ENCODE results near the gene PHYHD1.

Gene PHYHD1

DNA sequence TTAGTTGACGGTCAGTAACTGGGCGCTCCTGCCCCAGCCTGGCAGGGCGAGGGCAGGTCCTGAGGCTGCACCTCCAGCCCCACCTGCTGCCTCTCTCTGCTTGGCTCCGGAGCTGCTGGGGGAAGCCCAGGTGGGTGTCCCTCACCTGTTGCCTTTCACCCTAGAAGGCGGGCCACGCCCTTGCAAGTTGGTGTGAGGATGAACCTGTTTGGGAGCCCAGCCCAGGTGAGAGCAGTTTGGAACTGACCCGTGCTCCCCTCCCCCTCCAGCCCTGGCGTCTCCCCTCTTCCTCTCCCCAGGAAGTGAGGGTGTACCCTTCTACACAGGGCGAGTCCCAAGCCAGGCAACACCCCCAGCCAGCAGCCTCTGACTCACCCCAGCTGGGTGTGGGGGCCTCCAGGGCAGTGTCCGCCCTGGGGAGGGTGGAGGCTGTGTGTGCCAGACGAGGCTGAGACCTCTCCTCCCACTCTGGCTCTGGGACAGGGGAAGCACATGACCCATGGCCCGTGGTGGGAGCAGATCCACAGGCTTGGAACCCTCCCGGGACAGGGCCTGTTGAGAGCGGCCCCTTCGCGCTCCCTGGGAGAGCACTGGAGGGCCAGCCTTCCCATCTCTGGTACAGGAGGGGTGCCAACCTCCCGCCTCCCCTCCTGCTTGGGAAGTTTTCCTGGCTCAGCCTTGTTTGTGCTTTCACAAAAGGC lies 28.4 kb upstream of the PHYHD1 start:
- Mint-ChIP-seq H3K4me3 (peak overlapping the region in 1 of 2 donors; percentile 31), H3K9me3 (no peaks in the 10 kb centered on the region), H3K36me3 (ENCODE audit: insufficient read depth) (peaks cover 48% of the 10 kb centered on the region), H3K27ac (peak overlapping the region; percentile 78 to 81), H3K4me1 (ENCODE audit: low read depth in 2 of 2) (peaks cover 42 to 53% of the 10 kb centered on the region in 2 donors), H3K27me3 (no peaks in the 10 kb centered on the region)
- DNase-seq (peak in 1 of 3 experiments; percentile 30), ATAC-seq (replicated peaks) (peak; percentile 70)

DNA sequence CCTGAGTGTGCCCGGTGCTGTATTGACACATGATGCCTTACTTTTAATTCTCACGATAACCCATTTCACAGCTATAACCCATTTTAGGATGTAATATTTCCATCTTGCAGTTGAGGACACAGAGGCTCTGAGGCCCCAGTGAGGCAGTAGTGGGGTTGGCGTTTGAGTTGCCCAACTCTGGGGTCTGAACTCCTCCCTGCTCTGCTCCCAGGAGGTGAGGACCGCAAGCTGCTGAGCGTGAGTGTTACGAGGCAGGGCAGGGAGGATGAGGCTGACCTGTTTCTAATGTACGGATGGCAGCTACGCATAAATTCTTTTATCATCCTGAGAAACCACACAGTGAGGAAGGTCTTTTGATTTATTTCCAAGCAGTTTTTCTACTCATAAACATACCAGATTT lies 27.4 kb upstream of the PHYHD1 start:
- Mint-ChIP-seq H3K4me1 (ENCODE audit: low read depth in 2 of 2) (peaks cover 41 to 51% of the 10 kb centered on the region in 2 donors), H3K4me3 (peak overlapping the region in 1 of 2 donors; percentile 25), H3K27ac (peak overlapping the region; percentile 66 to 81), H3K27me3 (no peaks in the 10 kb centered on the region), H3K9me3 (no peaks in the 10 kb centered on the region), H3K36me3 (ENCODE audit: insufficient read depth) (peaks cover 46% of the 10 kb centered on the region)
- ATAC-seq (replicated peaks), result no peak
- no peak for DNase-seq

DNA sequence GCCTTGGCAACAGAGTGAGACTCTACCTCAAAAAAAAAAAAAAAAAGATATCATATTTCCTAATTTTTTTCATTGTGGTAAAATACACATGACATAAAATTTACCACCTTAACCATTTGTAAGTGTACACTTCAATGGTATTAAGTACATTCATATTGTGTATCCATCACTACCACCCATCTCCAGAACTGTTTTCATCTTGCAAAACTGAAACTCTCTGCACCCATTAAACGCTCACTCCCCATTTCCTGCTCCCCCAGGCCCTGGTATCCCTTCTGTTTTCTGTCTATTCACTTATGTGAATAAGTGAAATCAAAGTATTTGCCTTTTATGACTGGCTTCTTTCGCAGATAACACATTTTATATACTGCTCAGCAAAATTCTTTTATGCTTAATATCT lies 26.0 kb upstream of the PHYHD1 start:
- peaks cover 46 to 55% of the 10 kb centered on the region in 2 donors for H3K4me1 Mint-ChIP-seq (ENCODE audit: low read depth in 2 of 2)
- peaks cover 36% of the 10 kb centered on the region for H3K36me3 Mint-ChIP-seq (ENCODE audit: insufficient read depth)
- peak; percentile 53 for ATAC-seq (replicated peaks)

DNA sequence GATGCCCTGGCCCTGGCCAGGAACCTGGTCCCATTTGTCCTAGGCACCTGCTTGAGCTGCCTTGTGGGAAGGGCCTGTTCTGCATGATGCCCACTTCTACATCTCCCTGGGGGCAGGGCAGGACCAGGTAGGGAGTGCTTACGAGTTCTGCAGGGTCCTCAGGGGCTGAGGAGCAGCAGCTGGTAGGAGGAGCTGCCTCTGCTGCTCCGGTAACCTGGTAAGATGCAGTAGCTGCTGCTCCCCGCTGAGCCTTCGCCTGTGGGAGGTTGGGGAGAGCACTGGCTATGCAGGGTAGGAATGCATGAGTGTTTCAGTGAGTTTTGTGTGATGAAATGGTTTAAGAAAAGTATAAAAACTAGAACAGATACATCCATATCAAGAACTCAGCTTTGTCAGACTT lies 25.2 kb upstream of the PHYHD1 start:
- Mint-ChIP-seq H3K4me3 (peak overlapping the region in 1 of 2 donors; percentile 49), H3K4me1 (ENCODE audit: low read depth in 2 of 2) (peaks cover 51 to 63% of the 10 kb centered on the region in 2 donors), H3K27me3 (no peaks in the 10 kb centered on the region), H3K27ac (peak overlapping the region; percentile 0 to 24), H3K36me3 (ENCODE audit: insufficient read depth) (peaks cover 34% of the 10 kb centered on the region), H3K9me3 (no peaks in the 10 kb centered on the region)
- ATAC-seq (replicated peaks) (no peak), DNase-seq (no peak)

More for the DNA sequence above, 26.0 kb upstream of the PHYHD1 start:
- Mint-ChIP-seq H3K4me3 (peak overlapping the region in 1 of 2 donors; percentile 21), H3K27ac (peak overlapping the region; percentile 24 to 44), H3K9me3 (no peaks in the 10 kb centered on the region), H3K27me3 (no peaks in the 10 kb centered on the region)
- no peak for DNase-seq

DNA sequence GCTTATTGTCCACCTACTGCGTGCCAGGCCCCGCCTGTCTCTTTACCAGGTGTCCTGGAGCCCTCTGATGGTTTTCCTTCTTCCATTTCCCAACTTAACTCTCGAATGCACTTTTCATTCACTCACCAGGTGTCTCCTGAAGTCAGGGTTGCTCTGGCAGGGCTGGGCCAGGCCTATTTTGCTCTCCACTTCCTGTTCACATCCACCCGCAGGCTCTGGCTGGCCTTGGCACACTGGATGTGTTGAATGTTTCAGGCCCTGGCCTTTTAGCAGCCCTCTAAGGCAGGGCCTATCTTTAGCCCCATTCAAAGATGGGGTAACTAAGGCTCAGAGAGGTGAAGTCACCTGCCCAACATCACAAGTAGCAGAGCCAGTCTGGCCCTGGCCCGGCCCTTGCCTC lies 22.4 kb upstream of the PHYHD1 start:
- DNase-seq (no peak), ATAC-seq (replicated peaks) (no peak)
- H3K4me3 Mint-ChIP-seq, result peak overlapping the region; percentile 20 to 40
- peak overlapping the region; percentile 93 to 97 for H3K27ac Mint-ChIP-seq
- no peaks in the 10 kb centered on the region for H3K27me3 Mint-ChIP-seq
- H3K36me3 Mint-ChIP-seq (ENCODE audit: insufficient read depth), result peaks cover 37% of the 10 kb centered on the region
- H3K4me1 Mint-ChIP-seq (ENCODE audit: low read depth in 2 of 2), result peaks cover 56 to 70% of the 10 kb centered on the region in 2 donors
- H3K9me3 Mint-ChIP-seq, result no peaks in the 10 kb centered on the region

DNA sequence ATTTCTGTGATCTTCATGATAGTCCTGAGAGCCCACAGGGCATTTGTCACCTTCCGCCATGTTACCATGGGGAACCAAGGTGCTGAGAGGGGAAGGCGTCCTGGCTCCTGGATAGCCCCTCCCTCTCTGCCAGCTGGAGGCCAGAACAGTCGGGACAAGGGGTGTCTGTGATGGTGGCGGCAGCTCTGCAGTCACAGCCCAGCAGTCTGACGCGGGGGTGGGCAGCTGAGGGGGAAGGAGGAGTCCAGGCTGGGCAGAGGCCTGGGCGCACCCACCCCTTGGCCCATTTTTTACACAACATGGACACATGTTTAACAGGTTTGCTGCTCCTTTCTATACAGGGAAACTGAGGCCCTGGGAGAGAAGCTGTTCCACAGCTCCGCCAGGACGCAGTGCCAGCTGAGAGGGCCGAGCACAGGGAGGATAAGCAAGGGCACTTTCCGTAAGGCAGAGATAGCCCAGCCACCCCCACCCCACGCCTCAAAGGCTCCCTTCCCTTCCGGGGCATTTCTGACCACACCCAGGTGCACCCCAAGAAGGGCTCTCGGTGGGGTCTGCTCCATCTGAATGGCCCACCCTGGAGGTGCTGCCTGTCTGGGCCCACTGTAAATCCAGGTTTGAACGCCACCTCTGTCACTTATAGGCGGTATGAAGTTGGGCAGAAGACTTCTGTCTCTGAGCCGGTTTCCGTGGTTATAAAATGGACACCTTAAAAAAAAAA lies 21.8 kb upstream of the PHYHD1 start:
- Mint-ChIP-seq H3K9me3 (no peaks in the 10 kb centered on the region), H3K27me3 (no peaks in the 10 kb centered on the region), H3K4me1 (ENCODE audit: low read depth in 2 of 2) (peaks cover 55 to 66% of the 10 kb centered on the region in 2 donors), H3K36me3 (ENCODE audit: insufficient read depth) (peaks cover 36% of the 10 kb centered on the region), H3K4me3 (peak overlapping the region; percentile 69 to 74), H3K27ac (peak overlapping the region; percentile 93 to 97)
- no peak for DNase-seq
- ATAC-seq (replicated peaks), result no peak

DNA sequence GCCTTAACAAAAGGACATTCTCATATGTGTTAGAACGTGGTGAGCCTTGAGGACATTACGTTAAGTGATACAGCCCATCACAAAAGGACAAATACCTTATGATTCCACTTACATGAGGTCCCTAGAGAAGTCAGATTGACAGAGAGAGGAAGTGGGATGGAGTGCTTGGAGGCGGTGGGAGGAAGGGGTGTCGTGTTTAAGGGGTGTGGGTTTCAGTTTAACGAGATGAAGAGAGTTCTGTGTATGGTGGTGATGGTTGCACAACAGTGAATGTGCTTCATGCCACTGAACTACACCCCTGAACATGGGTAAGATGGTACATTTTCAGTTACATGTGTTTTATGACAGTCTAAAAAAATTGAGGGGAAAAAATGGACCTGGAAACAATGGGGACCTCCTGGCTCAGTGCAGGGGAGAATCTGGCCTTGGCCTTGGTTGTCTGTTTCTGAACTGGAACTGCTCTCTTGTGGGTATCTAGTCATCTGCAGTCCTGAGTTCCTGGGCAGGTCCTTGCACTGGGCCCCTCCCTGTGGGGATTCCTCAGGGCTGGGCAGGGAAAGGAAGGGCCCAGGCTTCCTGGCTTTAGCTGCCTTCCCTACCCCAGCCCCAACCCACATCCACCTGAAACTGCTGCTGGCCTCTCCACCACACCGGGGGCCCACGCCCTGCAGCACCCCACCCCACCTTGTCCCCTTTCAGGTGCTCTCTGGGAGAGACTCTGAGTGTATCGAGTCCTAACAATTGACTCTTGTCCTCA lies 21.0 kb upstream of the PHYHD1 start:
- Mint-ChIP-seq H3K9me3 (no peaks in the 10 kb centered on the region), H3K4me3 (peak overlapping the region; percentile 69 to 74), H3K27ac (peak overlapping the region; percentile 93 to 97), H3K36me3 (ENCODE audit: insufficient read depth) (peaks cover 32% of the 10 kb centered on the region), H3K4me1 (ENCODE audit: low read depth in 2 of 2) (peaks cover 57 to 66% of the 10 kb centered on the region in 2 donors), H3K27me3 (no peaks in the 10 kb centered on the region)
- DNase-seq, result no peak
- no peak for ATAC-seq (replicated peaks)

DNA sequence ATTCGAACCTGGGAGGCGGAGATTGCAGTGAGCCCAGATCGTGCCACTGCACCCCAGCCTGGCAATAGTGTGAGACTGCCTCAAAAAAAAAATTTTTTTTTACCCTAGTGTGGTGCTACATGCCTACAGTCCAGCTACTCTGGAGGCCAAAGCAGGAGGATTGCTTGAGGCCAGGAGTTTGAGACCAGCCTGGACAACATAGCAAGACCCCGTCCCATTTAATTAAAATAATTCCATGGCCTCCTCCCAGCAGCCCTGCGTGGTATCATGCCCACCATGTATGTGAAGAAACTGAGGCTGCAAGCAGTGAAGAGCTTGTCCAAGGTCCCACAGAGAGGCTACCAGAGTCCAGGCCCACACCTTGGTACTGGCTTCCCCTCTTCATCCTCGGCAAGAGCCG lies 19.4 kb upstream of the PHYHD1 start:
- no peaks in the 10 kb centered on the region for H3K27me3 Mint-ChIP-seq
- H3K4me3 Mint-ChIP-seq, result peak overlapping the region; percentile 81 to 83
- ATAC-seq (replicated peaks), result no peak
- peaks cover 30% of the 10 kb centered on the region for H3K36me3 Mint-ChIP-seq (ENCODE audit: insufficient read depth)
- peaks cover 45 to 55% of the 10 kb centered on the region in 2 donors for H3K4me1 Mint-ChIP-seq (ENCODE audit: low read depth in 2 of 2)
- DNase-seq, result no peak
- H3K9me3 Mint-ChIP-seq, result no peaks in the 10 kb centered on the region
- H3K27ac Mint-ChIP-seq, result peak overlapping the region; percentile 95 to 97

DNA sequence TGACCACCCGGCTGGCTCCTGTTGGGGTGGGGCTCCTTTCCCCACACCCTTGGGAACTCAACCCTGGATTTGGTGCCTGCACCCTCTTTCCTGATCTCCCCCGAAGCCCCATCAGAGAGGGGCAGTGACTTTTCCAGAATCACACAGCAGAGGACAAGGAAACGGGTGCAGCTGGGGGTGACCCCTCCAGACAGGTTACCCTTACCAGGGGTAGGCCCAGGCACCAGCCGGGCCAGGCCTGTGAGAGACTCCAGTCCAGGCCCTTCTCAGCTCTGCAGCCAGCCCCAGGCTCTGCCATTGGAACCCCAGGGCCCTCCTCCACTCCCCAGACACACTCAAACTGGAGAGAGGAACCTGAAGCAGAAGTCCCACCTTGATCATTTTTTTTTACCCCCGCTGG lies 19.0 kb upstream of the PHYHD1 start:
- ATAC-seq (replicated peaks) (peak; percentile 6), DNase-seq (no peak)
- Mint-ChIP-seq H3K9me3 (no peaks in the 10 kb centered on the region), H3K4me3 (peak overlapping the region; percentile 81 to 83), H3K27ac (peak overlapping the region; percentile 95 to 97), H3K4me1 (ENCODE audit: low read depth in 2 of 2) (peaks cover 48 to 54% of the 10 kb centered on the region in 2 donors), H3K27me3 (no peaks in the 10 kb centered on the region), H3K36me3 (ENCODE audit: insufficient read depth) (peaks cover 26% of the 10 kb centered on the region)

DNA sequence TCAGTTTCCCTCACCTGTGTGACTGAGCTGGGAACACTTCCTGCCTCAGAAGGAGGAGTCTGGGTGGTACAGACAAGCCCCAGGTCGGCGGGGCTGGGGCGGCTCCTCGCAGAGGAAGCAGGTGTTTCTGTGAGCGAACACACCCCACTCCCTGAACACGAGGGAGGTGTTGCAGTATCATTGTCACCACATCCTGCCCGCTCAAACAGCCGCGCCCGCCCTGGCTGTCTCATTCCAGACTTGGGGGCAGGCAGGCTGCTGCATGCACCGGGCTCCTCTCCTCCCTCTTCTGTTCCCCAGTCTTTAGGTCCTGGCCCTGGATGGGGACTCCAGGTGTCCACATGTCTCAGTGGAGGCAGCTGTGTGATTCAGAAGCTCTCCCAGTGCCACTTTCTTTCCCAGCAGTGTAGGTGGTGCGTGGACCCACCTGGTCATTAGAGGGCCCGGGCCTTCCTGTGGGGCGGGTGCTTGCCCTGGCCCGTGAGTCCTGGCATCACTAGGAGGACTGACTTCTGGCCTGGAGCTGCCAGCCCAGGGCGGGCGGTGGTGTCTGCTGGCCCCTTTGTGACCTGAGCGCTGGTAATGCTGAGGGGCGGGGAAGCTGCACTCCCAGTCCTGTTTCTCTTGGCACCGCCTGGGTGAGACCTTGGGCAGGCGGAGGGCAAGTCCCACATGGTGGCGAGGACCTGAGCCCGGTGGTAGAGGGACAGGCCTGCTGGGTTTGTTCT lies 18.3 kb upstream of the PHYHD1 start:
- Mint-ChIP-seq H3K4me3 (peak overlapping the region; percentile 81 to 83), H3K27ac (peak overlapping the region; percentile 95 to 97), H3K27me3 (no peaks in the 10 kb centered on the region), H3K9me3 (no peaks in the 10 kb centered on the region), H3K4me1 (ENCODE audit: low read depth in 2 of 2) (peaks cover 47 to 53% of the 10 kb centered on the region in 2 donors), H3K36me3 (ENCODE audit: insufficient read depth) (peaks cover 20% of the 10 kb centered on the region)
- DNase-seq (peak; percentile 81 to 84 (median 81)), ATAC-seq (replicated peaks) (peak; percentile 96)

DNA sequence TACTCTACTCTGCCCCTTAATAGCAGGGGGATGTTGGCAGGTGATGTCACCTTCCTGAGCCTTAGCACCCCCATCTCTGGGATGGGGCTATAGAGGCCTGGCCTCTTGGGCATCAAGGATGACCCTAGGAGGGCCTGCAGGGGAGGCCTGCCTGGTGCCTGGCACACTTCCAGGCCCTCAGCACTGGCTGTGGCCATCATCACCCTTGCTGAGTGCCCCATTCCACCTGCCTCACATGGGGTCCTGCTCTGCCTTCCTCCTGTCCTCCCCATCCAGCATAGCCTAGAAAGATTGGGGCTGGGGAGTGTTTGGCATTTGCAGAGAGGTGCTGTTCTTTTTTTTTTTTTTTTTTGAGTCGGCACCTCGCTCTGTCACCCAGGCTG lies 17.7 kb upstream of the PHYHD1 start:
- ATAC-seq (replicated peaks), result no peak
- Mint-ChIP-seq H3K27ac (peak overlapping the region; percentile 95 to 97), H3K4me3 (peak overlapping the region; percentile 81 to 83), H3K9me3 (no peaks in the 10 kb centered on the region), H3K27me3 (no peaks in the 10 kb centered on the region), H3K4me1 (ENCODE audit: low read depth in 2 of 2) (peaks cover 45 to 53% of the 10 kb centered on the region in 2 donors), H3K36me3 (ENCODE audit: insufficient read depth) (peaks cover 20% of the 10 kb centered on the region)
- no peak for DNase-seq

DNA sequence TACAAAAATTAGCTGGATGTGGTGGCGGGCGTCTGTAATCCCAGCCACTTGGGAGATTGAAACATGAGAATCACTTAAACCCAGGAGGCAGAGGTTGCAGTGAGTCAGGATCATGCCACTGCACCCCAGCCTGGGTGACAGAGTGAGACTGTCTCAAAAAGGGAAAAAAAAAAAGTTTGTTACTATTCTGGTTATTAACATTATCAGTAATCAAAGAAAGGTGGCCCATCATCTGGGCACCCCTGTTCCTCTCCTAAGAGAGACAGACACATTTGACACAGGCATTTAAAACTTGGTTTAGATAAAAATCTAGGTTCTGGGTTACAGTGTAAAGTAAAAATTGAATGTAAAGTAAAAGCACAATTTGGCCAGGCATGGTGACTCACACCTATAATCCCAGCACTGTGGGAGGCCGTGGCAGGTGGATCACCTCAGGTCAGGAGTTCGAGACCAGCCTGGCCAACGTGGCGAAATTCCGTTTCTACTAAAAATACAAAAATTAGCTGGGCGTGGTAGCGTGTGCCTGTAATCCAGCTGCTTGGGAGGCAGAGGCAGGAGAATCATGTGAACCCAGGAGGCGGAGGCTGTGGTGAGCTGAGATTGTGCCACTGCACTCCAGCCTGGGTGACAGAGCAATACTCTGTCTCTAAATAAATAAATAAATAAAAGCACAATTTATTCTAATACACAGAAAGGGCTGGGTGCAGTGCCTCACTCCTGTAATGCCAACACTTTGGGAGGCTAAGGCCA lies 16.7 kb upstream of the PHYHD1 start:
- no peak overlapping the region for H3K4me3 Mint-ChIP-seq
- no peaks in the 10 kb centered on the region for H3K27me3 Mint-ChIP-seq
- no peak for ATAC-seq (replicated peaks)
- peaks cover 27% of the 10 kb centered on the region for H3K36me3 Mint-ChIP-seq (ENCODE audit: insufficient read depth)
- no peak for DNase-seq
- no peaks in the 10 kb centered on the region for H3K9me3 Mint-ChIP-seq
- peaks cover 40 to 47% of the 10 kb centered on the region in 2 donors for H3K4me1 Mint-ChIP-seq (ENCODE audit: low read depth in 2 of 2)
- peak overlapping the region; percentile 95 to 97 for H3K27ac Mint-ChIP-seq

Measured in effector memory CD8-positive, alpha-beta T cell (primary cell).